Small intestine (tissue), 7 donors: ENCODE measurements around the gene SNAPC4. TPM values are rescaled to one million over a fixed set of nuclear protein-coding genes. Genes with fewer than 3 reads are reported as not detected.

Source experiments
- DNase-seq, 2 donors: peaks; one replicate each; pipeline versions ENCODE4 v3.0.0 to v3.0.0-alpha.2; 2013
- FAIRE-seq: peaks from 2 replicates; lab custom pipeline; 2012; peaks lifted over from hg19 to GRCh38; lab: Jason Lieb, UNC
- H3K27ac ChIP-seq, 3 donors: one replicate each; pipeline ENCODE4 v1.5.1; 2013; ENCODE audit warnings: low read length in 2 of 3, mild to moderate bottlenecking in 2 of 3, control low read depth in 1 of 3, inconsistent platforms in 1 of 3, low read depth in 1 of 3, moderate library complexity in 1 of 3
- H3K27me3 ChIP-seq, 3 donors: one replicate each; pipeline ENCODE4 v1.6.1; 2013; ENCODE audit warnings: low read length in 3 of 3, inconsistent platforms in 1 of 3; ENCODE audit not compliant: control insufficient read depth in 3 of 3, insufficient read depth in 3 of 3
- H3K36me3 ChIP-seq, 3 donors: one replicate each; pipeline ENCODE4 v1.6.1; 2013; ENCODE audit warnings: low read length in 3 of 3, inconsistent platforms in 1 of 3, low read depth in 1 of 3, mild to moderate bottlenecking in 1 of 3, moderate library complexity in 1 of 3; ENCODE audit not compliant: control insufficient read depth in 3 of 3, insufficient read depth in 2 of 3
- H3K4me1 ChIP-seq, 3 donors: one replicate each; pipeline ENCODE4 v1.6.1; 2013; ENCODE audit warnings: low read length in 2 of 3, inconsistent platforms in 1 of 3, low read depth in 1 of 3, mild to moderate bottlenecking in 1 of 3, moderate library complexity in 1 of 3; ENCODE audit not compliant: control insufficient read depth in 3 of 3, insufficient read depth in 2 of 3
- H3K4me3 ChIP-seq, 3 donors: one replicate each; pipeline ENCODE4 v1.5.1; 2013; ENCODE audit warnings: low read length in 3 of 3, control low read depth in 1 of 3, inconsistent platforms in 1 of 3, low read depth in 1 of 3, mild to moderate bottlenecking in 1 of 3, moderate library complexity in 1 of 3
- H3K9me3 ChIP-seq, 2 donors: one replicate each; pipeline ENCODE4 v1.6.1; 2013; ENCODE audit warnings: low read depth in 1 of 2, low read length in 1 of 2; ENCODE audit not compliant: control insufficient read depth in 2 of 2, insufficient read depth in 1 of 2
- WGBS, 3 donors: extraction: QIAGEN DNeasy Blood & Tissue Kit; methylation state at CpG; one replicate each; pipeline ENCODE4 v1.1.7; 2013; 5-methylcytosine and 5-hydroxymethylcytosine counted together
- polyA plus RNA-seq, 4 donors: library from polyadenylated mRNA; stranded (reverse) in 3 of 4; unstranded in 1 of 4; fragments of 200-250 nt in 3 of 4; fragments of 120-200 nt in 1 of 4; gene quantifications; one replicate each; pipeline versions ENCODE4 v1.2.1 to v1.2.3, GENCODE V29; 2013
- donor health status: healthy with polysubstance abuse.
- donor health status: control.
- donor health status: control.
- donor health status: Bipolar disorder and iron deficiency.
- donor health status: healthy.

Gene SNAPC4
- polyA plus RNA-seq, 4 donors, result 5.4 to 11.2 (median 6.3) TPM

DNA sequence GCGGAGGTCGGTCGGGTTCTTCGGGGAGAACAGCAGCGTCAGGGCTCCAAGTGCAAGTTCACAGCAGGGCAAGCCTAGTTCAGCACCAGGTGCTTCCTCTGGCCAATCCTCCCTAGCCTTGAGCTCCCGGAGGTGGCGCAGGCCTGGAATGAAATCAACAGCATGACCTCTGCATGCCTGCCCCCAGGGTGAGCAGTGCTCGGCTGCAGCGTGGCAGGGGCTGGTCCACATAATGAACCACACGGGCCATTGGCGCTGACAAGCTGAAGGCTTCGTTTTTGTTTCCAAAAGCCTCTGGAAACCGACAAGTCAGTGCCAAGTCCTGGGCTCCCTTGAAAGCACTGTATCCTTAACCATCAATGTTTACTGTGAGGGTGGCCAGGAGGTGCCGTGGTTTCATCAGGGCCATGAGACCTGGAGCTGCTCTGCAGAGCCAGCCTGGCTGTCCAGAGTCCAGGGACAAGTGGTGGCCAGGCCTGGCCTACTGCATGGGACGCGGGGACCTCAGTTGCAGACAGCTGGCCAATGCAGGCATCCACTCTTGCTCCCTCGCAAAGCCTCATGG is 41.8 kb upstream of the SNAPC4 start:
- FAIRE-seq, result no peak
- Histone ChIP-seq H3K27ac (no peak overlapping the region), H3K4me3 (no peak overlapping the region), H3K36me3 (peaks cover 7 to 80% (median 18%) of the 10 kb centered on the region in 3 donors), H3K27me3 (no peaks in the 10 kb centered on the region), H3K9me3 (no peaks in the 10 kb centered on the region), H3K4me1 (peaks cover 3 to 15% (median 11%) of the 10 kb centered on the region in 3 donors)
- no peak for DNase-seq
- 88 to 89% (median 89%) methylated on average over 17 of the region's 17 CpGs for WGBS, 3 donors

DNA sequence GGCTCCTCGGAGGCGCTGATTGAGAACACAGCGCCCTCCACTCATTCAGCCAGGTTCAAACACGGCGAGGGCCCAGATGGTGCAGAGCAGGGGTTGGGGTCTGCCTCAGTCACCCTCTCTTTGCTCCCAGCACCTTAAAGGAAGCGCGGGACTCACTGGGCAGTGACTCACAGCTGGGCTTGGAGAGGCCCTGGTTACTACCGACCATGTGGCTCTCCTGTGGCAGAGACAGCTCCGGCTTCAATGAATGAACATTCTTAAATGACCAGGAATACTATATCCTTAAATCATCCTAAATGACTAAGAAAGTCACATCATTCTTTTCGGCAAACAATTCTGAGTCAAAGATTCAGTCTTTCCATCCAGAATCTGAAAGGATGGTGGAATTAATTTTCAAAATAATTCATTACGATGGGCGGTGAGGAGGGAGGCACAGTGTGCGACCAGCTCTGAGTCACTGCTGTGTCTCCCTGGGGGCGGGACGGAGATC is 41.3 kb upstream of the SNAPC4 start:
- peaks cover 7 to 81% (median 15%) of the 10 kb centered on the region in 3 donors for H3K36me3 ChIP-seq
- DNase-seq (no peak), FAIRE-seq (no peak)
- H3K27me3 ChIP-seq, result no peaks in the 10 kb centered on the region
- H3K9me3 ChIP-seq, result no peaks in the 10 kb centered on the region
- no peak overlapping the region for H3K4me3 ChIP-seq
- 89 to 95% (median 91%) methylated on average over 15 of the region's 15 CpGs for WGBS, 3 donors
- no peak overlapping the region for H3K27ac ChIP-seq
- peaks cover 3 to 15% (median 11%) of the 10 kb centered on the region in 3 donors for H3K4me1 ChIP-seq

DNA sequence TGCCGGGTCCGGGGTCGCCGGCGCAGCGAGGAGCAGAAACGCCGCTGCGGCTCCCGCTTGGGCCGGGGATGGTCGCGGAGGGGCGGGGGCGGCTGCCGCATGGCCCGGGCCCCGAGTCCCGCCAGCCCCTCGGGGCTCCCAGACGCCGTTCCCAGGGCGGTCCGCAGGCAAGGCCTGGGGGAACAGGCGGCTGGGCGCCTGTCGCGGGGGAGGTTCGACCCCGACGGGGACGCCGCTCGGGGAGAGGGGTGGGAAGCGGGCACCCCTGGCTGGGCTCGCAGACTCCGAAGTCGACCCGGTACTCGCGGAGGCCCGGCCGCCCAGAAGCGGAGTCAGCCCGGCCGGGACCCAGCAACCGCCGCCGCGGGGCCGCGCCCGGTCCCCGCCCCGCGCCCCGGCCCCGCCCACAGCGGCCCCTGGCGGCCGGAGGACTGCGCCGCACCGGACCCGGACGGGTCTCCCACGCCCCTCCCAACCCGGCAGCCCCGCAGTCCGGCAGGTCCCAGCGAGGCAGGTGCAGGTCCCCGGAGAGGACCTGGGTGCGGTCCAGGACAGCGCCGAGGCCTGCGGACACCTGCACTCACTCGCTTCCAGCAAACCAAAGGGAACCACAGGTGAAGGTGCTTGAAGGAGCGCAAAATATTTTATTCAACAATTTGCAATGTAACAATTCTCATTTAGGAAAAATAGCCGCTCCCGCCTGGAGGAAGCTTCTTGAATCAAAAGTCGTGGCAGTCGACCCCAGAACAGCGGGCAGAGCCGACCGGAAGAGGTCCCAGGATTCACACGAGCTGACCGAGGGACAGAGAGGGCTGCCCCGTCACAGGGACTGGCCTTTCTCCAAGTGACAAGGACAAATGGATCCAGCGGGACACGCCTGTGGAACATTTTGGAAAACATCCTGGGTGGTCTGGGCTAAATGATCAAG is 39.8 kb upstream of the SNAPC4 start, which contains the start of gene INPP5E:
INPP5E (minus strand) TSS at position 365 of the 928 bp plus-strand sequence. CDS start 426 bp downstream, outside the sequence.
- no peaks in the 10 kb centered on the region for H3K9me3 ChIP-seq
- peak; percentile 58 to 90 for DNase-seq
- no peaks in the 10 kb centered on the region for H3K27me3 ChIP-seq
- H3K4me1 ChIP-seq, result peaks cover 3 to 15% (median 11%) of the 10 kb centered on the region in 3 donors
- H3K4me3 ChIP-seq, result peak within 1 kb of the TSS; percentile 66 to 90 (median 88)
- H3K36me3 ChIP-seq, result peaks cover 7 to 81% (median 12%) of the 10 kb centered on the region in 3 donors
- WGBS, 3 donors, result 7 to 12% (median 9%) methylated on average over 51 to 90 of the region's 90 CpGs
- H3K27ac ChIP-seq, result peak within 1 kb of the TSS in 2 of 3 donors; percentile 35 to 40
- FAIRE-seq, result no peak

DNA sequence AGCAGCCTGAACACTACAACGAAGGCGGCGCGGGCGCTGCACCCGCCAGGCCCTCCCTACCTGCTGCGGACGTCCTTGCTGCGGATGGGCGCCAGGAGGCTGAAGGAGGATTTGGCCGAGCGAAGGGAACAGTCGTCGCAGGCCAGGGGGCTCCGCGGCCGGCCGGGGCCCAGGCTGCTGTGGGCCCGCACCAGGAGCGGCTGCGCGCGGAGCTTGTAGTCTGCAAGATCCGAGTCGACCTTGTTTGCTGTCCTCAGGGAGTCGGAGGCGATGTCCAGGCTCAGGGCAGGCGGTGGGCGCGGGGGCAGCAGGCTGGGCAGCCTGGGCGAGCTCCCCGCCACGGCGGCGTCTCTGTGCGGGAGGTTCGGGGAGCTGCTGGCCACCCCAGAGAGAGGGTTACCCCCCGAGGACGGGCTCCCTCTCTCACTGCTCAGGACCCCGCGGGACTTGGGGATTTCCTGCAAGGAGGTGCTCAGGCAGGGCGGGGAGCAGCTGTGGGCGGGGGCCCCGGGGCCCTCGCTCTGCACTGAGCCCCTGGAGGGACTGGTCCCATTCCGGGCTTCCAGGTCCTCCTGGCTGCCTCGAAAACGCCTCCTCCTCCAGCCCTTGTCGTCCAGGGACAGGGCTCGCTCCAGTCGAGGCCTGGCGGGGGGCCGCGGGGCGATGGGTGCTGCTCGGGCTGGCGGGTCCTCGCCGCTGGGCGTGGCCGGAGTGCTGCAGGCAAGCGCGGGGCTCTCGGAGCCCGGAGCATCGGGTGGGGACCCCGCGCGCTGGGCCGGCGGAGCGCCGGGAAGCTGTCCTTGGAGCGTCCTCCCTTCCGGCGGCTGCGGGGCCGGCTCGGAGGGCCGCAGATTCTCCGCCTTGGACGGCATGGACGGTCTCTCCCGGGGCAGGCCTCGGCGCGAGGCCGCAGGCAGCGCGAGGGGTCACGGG is 38.8 kb upstream of the SNAPC4 start:
- peak; percentile 20 to 64 for DNase-seq
- WGBS, 3 donors, result 0 to 2% (median 1%) methylated on average over 65 to 91 of the region's 91 CpGs
- Histone ChIP-seq H3K9me3 (no peaks in the 10 kb centered on the region), H3K4me3 (peak overlapping the region; percentile 66 to 90 (median 88)), H3K36me3 (peaks cover 7 to 79% (median 10%) of the 10 kb centered on the region in 3 donors), H3K27ac (peak overlapping the region in 2 of 3 donors; percentile 35 to 40), H3K4me1 (peaks cover 3 to 15% (median 11%) of the 10 kb centered on the region in 3 donors), H3K27me3 (no peaks in the 10 kb centered on the region)
- no peak for FAIRE-seq

DNA sequence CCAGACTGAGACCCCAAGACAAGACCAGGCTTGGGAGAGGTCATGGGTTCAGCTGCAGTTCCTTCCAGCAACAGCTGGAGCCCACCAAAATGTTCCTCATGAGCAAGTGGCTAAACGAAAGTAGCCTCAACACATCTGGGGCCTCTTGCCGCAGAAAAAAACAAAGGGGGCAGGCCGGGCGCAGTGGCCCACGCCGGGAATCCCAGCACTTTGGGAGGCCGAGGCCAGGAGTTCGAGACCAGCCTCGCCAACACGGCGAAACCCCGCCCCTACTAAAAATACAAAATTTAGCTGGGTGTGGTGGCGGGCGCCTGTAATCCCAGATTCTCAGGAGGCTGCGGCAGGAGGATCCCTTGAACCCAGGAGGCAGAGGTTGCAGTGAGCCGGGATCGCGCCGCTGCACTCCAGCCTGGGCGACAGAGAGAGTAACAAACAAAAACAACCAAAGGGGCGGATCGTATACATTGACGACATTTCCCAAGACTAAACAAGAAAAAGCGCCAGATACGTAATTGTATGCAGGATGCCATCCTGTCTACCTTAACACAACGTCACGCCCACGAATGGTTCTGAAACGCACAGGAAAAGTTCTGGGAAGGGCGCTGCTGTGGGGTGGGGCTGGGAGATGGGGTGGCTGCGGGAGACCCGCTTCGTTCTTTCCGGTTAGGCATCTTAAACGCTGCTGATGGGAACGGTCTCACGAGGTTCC is 38.0 kb upstream of the SNAPC4 start:
- DNase-seq (no peak), FAIRE-seq (no peak)
- no peak overlapping the region for H3K27ac ChIP-seq
- H3K9me3 ChIP-seq, result no peaks in the 10 kb centered on the region
- H3K27me3 ChIP-seq, result no peaks in the 10 kb centered on the region
- peak overlapping the region; percentile 66 to 90 (median 88) for H3K4me3 ChIP-seq
- H3K4me1 ChIP-seq, result peaks cover 3 to 15% (median 11%) of the 10 kb centered on the region in 3 donors
- 46 to 50% (median 48%) methylated on average over 35 to 37 of the region's 37 CpGs for WGBS, 3 donors
- H3K36me3 ChIP-seq, result peaks cover 6 to 79% (median 9%) of the 10 kb centered on the region in 3 donors

DNA sequence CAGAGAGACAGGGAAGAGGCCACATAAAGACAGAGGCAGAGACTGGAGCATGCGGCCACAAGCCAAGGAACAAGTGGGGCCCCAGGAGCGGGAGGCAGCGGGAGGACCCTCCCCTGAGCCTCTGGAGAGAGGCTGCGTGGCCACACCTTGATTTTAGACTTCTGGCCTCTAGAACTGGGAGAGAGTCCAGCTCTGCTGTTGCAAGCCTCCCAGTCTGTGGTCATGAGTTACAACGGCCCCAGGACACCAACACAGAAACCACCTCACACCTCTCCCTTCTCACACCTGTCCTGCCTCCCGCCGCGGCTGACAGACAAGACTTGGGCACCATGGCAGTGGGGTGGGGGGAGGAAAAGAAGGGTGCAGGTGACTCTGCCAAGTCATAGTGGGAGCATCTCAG is 37.5 kb upstream of the SNAPC4 start:
- Histone ChIP-seq H3K36me3 (peaks cover 4 to 79% (median 8%) of the 10 kb centered on the region in 3 donors), H3K9me3 (no peaks in the 10 kb centered on the region), H3K27me3 (no peaks in the 10 kb centered on the region), H3K4me1 (peaks cover 3 to 15% (median 11%) of the 10 kb centered on the region in 3 donors), H3K27ac (no peak overlapping the region), H3K4me3 (peak overlapping the region in 2 of 3 donors; percentile 9 to 12)
- 33 to 62% (median 36%) methylated on average over 7 to 8 of the region's 8 CpGs for WGBS, 3 donors
- FAIRE-seq, result no peak
- peak in 1 of 2 donors; percentile 26 for DNase-seq

DNA sequence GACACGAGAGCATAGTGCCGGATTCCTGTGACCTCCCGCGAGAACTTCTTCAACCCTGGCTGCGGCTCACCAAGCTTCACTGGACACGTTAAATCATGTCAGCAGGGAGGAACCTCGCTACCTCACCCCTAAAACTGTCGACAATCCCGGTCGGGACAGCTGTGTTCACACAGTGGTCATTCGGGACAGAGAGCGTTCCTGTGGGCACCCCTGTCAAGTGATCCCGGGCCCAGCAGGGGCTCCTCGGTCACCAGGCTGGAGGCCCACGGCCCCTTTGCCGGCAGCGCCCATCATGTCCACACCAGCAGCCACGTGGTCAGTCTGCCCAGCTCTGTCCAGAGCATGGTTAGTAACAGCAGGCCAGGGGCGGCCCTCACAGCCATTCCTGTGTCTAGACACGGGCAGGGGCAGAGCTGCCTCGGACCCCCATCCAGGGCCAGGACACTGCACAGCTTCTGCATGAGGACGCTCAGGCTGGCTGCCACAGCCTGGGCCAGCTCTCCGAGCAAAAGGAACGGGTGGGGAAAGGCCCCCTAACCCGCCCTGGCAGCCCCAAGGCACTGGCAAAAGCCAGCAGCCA is 36.2 kb upstream of the SNAPC4 start:
- no peak for FAIRE-seq
- H3K27ac ChIP-seq, result no peak overlapping the region
- H3K4me3 ChIP-seq, result no peak overlapping the region
- H3K36me3 ChIP-seq, result peaks cover 0 to 75% (median 6%) of the 10 kb centered on the region in 3 donors
- H3K9me3 ChIP-seq, result no peaks in the 10 kb centered on the region
- WGBS, 3 donors, result 94 to 97% (median 95%) methylated on average over 24 to 25 of the region's 25 CpGs
- DNase-seq, result no peak
- H3K27me3 ChIP-seq, result no peaks in the 10 kb centered on the region
- H3K4me1 ChIP-seq, result peaks cover 3 to 15% (median 11%) of the 10 kb centered on the region in 3 donors
